Measurements from ENCODE around the gene BOLA3. TPM values are rescaled to one million over a fixed set of nuclear protein-coding genes. Genes with fewer than 3 reads are reported as not detected.

The BOLA3 gene
- total and polyA plus RNA-seq, 10 donors: 12.6 to 41.4 (median 23.7) TPM

DNA sequence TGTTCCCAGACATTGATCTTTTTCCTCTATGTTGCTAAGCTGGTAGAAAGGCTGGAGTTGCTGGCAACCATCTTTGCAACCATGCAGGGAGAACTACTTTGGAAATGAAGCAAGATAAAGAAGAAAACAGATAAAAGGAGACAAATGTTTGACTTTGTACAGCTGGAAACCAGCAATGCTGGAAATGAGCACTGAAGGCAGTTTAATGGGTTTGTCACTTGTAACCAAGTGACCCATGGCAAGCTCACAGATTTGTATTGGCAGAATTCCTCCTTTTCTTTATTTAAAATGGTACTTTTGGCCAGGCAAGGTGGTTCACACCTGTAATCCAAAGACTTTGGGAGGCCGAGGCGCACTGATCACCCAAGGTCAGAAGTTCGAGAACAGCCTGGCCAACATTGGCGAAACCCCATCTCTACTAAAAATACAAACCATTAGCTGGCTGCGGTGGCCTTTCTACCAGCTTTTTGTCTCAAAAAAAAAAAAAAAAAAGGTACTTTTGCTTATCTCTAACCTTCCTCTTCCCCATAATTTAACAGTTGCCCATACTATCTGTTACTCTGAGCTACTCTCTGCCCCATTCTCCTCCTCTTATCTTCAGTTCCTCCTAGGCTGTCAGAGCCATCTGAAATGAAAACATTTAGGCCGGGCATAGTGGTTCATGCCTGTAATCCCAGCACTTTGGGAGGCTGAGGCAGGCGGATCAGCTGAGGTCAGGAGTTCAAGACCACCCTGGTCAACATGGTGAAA, 2.0 kb upstream of the BOLA3 start:
- intact Hi-C loops (cut with DNase I; ENCODE audit: low total_unique reads): no loop called here

DNA sequence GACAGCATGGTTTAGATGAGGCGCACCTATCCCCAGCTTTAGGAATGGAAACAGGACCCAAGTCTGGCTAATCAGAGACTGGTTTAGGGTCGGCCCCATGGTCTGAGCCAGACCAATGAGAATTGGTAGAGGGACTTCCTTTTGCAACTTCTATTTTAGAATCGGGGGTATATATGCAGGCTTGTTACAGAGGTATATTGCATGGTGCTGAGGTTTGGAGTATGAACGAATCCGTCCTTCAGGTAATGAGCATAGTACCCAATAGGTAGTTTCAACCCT, 1.5 kb upstream of the BOLA3 start:
- H3K36me3 ChIP-seq: peaks cover 0 to 48% (median 30%) of the 10 kb centered on the region in 6 donors
- TF ChIP-seq POLR2AphosphoS5 (IDR thresholded peaks at IDR 0.05) (no peak), POLR2A (IDR thresholded peaks at IDR 0.05) (no peak)
- TF ChIP-seq, protein P1, sequence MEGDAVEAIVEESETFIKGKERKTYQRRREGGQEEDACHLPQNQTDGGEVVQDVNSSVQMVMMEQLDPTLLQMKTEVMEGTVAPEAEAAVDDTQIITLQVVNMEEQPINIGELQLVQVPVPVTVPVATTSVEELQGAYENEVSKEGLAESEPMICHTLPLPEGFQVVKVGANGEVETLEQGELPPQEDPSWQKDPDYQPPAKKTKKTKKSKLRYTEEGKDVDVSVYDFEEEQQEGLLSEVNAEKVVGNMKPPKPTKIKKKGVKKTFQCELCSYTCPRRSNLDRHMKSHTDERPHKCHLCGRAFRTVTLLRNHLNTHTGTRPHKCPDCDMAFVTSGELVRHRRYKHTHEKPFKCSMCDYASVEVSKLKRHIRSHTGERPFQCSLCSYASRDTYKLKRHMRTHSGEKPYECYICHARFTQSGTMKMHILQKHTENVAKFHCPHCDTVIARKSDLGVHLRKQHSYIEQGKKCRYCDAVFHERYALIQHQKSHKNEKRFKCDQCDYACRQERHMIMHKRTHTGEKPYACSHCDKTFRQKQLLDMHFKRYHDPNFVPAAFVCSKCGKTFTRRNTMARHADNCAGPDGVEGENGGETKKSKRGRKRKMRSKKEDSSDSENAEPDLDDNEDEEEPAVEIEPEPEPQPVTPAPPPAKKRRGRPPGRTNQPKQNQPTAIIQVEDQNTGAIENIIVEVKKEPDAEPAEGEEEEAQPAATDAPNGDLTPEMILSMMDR (IDR thresholded peaks at IDR 0.05 in 8 of 11, conservative IDR thresholded peaks at IDR 0.05 in 3 of 11): no peak
- H3K9me3 ChIP-seq: no peaks in the 10 kb centered on the region
- WGBS, 5 donors: 79 to 89% (median 86%) methylated on average over 5 of the region's 5 CpGs
- peaks cover 10 to 39% (median 23%) of the 10 kb centered on the region in 6 donors for H3K4me1 ChIP-seq
- H3K27me3 ChIP-seq (replicated peaks in 1 of 7): no peaks in the 10 kb centered on the region
- intact Hi-C loops (cut with DNase I; ENCODE audit: low total_unique reads): no loop called here
- DNase-seq: no peak
- peak overlapping the region in 1 of 8 donors; percentile 16 for H3K27ac ChIP-seq
- H3K4me3 ChIP-seq: no peak overlapping the region

More for the DNA sequence above, 2.0 kb upstream of the BOLA3 start:
- WGBS, 5 donors: 89 to 97% (median 91%) methylated on average over 7 of the region's 7 CpGs
- H3K4me3 ChIP-seq: no peak overlapping the region
- no peak for DNase-seq
- no peaks in the 10 kb centered on the region for H3K27me3 ChIP-seq (replicated peaks in 1 of 7)
- peaks cover 0 to 48% (median 33%) of the 10 kb centered on the region in 6 donors for H3K36me3 ChIP-seq
- no peak for TF ChIP-seq POLR2A (IDR thresholded peaks at IDR 0.05)
- peak in 1 of 3 donors; percentile 16 for TF ChIP-seq POLR2AphosphoS5 (IDR thresholded peaks at IDR 0.05)
- no peaks in the 10 kb centered on the region for H3K9me3 ChIP-seq
- H3K4me1 ChIP-seq: peaks cover 10 to 39% (median 23%) of the 10 kb centered on the region in 6 donors
- peak overlapping the region in 1 of 8 donors; percentile 16 for H3K27ac ChIP-seq

DNA sequence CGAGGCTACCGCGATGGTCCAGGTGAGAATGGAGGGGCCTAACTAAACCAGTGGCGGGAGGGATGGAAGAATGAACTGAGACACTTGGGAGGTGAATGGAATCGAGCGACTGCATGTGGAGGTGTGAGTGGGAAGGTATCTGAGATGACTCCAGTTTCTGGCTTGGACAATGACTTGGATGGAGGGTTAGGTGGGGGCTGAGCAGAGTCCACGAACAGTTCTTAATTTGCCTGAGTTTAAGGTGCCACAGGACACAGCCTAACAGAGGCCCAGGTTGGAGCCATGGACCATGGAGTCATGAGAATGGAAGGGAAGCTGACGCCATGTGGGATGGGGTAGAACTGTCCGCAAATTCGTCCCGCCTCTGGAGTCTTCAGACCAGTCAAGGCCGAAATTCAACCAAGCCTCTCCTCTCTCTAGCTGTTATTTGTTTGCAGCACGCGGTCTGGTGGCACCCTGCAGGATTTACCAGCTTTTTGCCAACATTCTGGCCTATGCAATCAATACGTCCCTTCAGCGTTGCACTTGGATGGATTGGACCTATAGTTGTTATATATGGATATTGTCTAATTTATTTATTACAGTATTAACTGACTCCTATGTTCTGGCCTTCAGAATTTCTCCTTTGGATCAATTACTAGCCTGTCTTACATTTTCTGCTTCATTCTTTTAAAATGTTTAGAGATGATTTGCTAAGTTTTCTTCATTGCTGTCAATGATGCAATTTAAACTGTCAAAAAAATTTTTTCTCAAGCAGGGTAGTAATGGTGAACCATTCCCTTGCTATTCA, 940 bp upstream of the BOLA3 start:
- TF ChIP-seq, protein P1 (IDR thresholded peaks at IDR 0.05 in 8 of 11, conservative IDR thresholded peaks at IDR 0.05 in 3 of 11): no peak
- no peak for TF ChIP-seq POLR2A (IDR thresholded peaks at IDR 0.05)
- H3K4me1 ChIP-seq: peaks cover 10 to 39% (median 23%) of the 10 kb centered on the region in 6 donors
- no peak for DNase-seq
- no peaks in the 10 kb centered on the region for H3K27me3 ChIP-seq (replicated peaks in 1 of 7)
- intact Hi-C loops (cut with DNase I; ENCODE audit: low total_unique reads): no loop called here
- peak overlapping the region in 5 of 8 donors; percentile 41 to 78 (median 69) for H3K27ac ChIP-seq
- H3K36me3 ChIP-seq: peaks cover 0 to 45% (median 25%) of the 10 kb centered on the region in 6 donors
- no peaks in the 10 kb centered on the region for H3K9me3 ChIP-seq
- peak overlapping the region; percentile 65 to 95 (median 83) for H3K4me3 ChIP-seq
- 59 to 62% (median 61%) methylated on average over 16 of the region's 16 CpGs for WGBS, 5 donors

DNA sequence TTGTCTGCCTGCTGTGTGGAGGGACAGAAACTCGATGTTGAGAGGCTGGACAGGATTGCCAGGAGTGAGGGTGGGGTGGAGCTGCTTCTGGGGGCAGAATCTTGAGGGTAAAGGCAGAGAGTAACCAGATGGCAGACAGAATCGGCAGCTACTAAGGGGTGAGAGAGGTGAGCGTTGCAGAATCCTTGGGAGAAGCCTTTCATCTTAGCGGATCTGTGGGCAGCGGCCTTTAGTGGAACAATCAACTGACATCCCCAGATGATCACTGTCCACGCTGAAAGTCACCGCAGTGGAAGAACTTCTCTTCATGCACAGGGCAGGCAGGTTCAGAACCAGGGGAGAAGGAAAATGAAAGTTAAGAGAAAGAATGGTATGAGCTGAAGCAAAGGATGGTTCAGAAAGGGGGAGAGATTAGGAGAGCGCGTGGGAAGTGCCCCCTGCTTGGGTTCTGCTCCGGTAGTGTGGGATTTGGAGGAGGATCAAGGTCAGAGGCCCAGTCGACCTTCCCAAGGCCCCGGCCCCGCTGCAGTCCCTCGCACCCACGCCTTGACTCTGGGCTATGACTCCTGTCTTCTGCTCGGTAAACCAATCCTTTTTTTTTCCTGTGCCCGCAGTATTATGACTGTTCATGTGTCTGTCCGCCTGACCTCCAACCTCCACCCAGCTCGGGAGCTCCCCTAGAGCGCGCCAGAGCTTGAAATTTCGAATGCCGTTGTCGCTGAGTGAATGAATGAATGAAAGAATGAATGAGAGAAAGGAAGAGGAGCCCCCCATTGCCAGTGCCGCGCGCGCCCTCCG, 584 bp downstream of the BOLA3 start:
- TF ChIP-seq POLR2AphosphoS5 (IDR thresholded peaks at IDR 0.05) (no peak), POLR2A (IDR thresholded peaks at IDR 0.05) (no peak)
- TF ChIP-seq, protein P1 (IDR thresholded peaks at IDR 0.05 in 8 of 11, conservative IDR thresholded peaks at IDR 0.05 in 3 of 11): no peak
- intact Hi-C loops (cut with DNase I; ENCODE audit: low total_unique reads): no loop called here
- peaks cover 0 to 39% (median 18%) of the 10 kb centered on the region in 6 donors for H3K36me3 ChIP-seq
- H3K4me3 ChIP-seq: peak overlapping the region; percentile 65 to 95 (median 83)
- H3K9me3 ChIP-seq: no peaks in the 10 kb centered on the region
- WGBS, 5 donors: 9 to 11% (median 10%) methylated on average over 24 to 29 of the region's 29 CpGs
- no peaks in the 10 kb centered on the region for H3K27me3 ChIP-seq (replicated peaks in 1 of 7)
- H3K27ac ChIP-seq: peak overlapping the region in 6 of 8 donors; percentile 51 to 78 (median 68)
- H3K4me1 ChIP-seq: peaks cover 10 to 39% (median 23%) of the 10 kb centered on the region in 6 donors
- DNase-seq: no peak
